ES-I3 (cell line): ENCODE measurements around the gene ASTN1.

Experiments used
- H3K36me3 ChIP-seq: 2 replicates; pipeline ENCODE4 v1.6.1; 2013; ENCODE audit warnings: mild to moderate bottlenecking, low read length, control low read depth, moderate library complexity; ENCODE audit not compliant: insufficient read depth
- H3K4me1 ChIP-seq: 2 replicates; pipeline ENCODE4 v1.6.1; 2013; ENCODE audit warnings: mild to moderate bottlenecking, control low read depth, low read length; ENCODE audit not compliant: insufficient read depth
- H3K9ac ChIP-seq: 2 replicates; pipeline ENCODE4 v1.6.1; 2013; ENCODE audit warnings: low read depth, mild to moderate bottlenecking, low read length, moderate library complexity
- H3K9me3 ChIP-seq: 2 replicates; pipeline ENCODE4 v1.6.1; 2013; ENCODE audit warnings: mild to moderate bottlenecking, low read length, moderate library complexity; ENCODE audit not compliant: control insufficient read depth, insufficient read depth

ASTN1 gene

GRCh38 chr1:177020851-177021589 lies 143.5 kb downstream of the ASTN1 start:
- H3K36me3 ChIP-seq, result no peaks in the 10 kb centered on the region
- H3K9me3 ChIP-seq, result no peaks in the 10 kb centered on the region
- H3K4me1 ChIP-seq, result no peaks in the 10 kb centered on the region
- no peak overlapping the region for H3K9ac ChIP-seq

- no peaks in the 10 kb centered on the region for H3K36me3 ChIP-seq
- H3K4me1 ChIP-seq, result no peaks in the 10 kb centered on the region
- no peak overlapping the region for H3K9ac ChIP-seq
- H3K9me3 ChIP-seq, result no peaks in the 10 kb centered on the region
These were observed 147.1 kb downstream of the ASTN1 start for GRCh38 chr1:177017287-177017852.

GRCh38 chr1:177014325-177014724 lies 150.2 kb downstream of the ASTN1 start:
- Histone ChIP-seq H3K4me1 (no peaks in the 10 kb centered on the region), H3K36me3 (no peaks in the 10 kb centered on the region), H3K9me3 (no peaks in the 10 kb centered on the region), H3K9ac (no peak overlapping the region)

DNA sequence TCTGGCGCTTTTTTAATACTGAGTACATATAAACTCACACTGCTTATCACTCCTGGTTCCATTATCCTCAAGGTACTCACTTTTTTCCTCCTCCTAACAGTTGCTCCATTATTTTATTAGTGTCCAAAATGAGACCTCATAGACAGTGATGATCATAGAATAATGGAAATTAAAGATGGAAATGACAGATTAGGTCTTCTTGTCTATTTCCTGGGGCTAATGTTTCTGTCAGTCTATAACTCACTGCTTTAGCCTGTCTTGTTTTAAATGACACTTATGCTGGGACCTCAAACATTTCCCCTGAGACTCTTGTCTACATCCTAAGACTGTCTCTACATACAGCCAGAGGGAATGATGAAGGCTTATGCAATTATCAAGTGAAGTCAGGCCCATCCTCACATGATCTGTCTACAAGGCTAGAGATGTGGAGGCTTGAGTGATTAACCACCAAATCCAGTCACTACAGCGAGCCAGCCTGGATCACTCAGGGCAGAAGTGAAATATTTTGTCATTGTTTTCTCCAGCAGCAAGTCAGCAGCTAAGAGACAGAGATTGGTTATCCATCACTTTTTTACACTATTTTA lies 152.1 kb downstream of the ASTN1 start:
- H3K4me1 ChIP-seq, result no peaks in the 10 kb centered on the region

GRCh38 chr1:177011508-177011907 lies 153.0 kb downstream of the ASTN1 start:
- H3K9me3 ChIP-seq, result no peaks in the 10 kb centered on the region
- no peak overlapping the region for H3K9ac ChIP-seq
- H3K4me1 ChIP-seq, result no peaks in the 10 kb centered on the region
- H3K36me3 ChIP-seq, result no peaks in the 10 kb centered on the region

More for the DNA sequence above, 152.1 kb downstream of the ASTN1 start:
- Histone ChIP-seq H3K9ac (no peak overlapping the region), H3K36me3 (no peaks in the 10 kb centered on the region), H3K9me3 (no peaks in the 10 kb centered on the region)

- no peaks in the 10 kb centered on the region for H3K4me1 ChIP-seq
- no peak overlapping the region for H3K9ac ChIP-seq
- no peaks in the 10 kb centered on the region for H3K9me3 ChIP-seq
- no peaks in the 10 kb centered on the region for H3K36me3 ChIP-seq
These were observed 154.2 kb downstream of the ASTN1 start for GRCh38 chr1:177010211-177010825.

DNA sequence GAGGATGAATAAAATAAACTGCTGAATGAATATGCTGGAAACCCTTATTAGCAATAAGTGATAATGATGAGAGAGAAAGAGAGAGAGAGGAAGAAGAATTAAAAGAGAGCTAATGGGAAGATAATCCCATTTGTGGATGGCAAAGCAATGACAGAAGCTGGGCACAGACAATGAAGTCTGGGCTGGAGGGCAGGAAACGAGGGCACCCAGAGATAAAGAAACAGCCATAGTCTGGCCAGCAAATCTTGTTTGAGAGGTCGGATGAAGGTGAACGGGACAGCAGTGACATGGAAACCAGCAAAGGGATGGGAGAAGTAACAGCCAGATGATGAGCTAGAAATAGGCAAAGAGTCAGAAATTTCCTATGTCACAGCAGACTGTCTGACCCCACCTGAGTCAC lies 155.9 kb downstream of the ASTN1 start:
- Histone ChIP-seq H3K9me3 (no peaks in the 10 kb centered on the region), H3K9ac (no peak overlapping the region), H3K4me1 (no peaks in the 10 kb centered on the region), H3K36me3 (no peaks in the 10 kb centered on the region)

- H3K4me1 ChIP-seq, result no peaks in the 10 kb centered on the region
These were observed 156.9 kb downstream of the ASTN1 start for GRCh38 chr1:177007437-177008161.

DNA sequence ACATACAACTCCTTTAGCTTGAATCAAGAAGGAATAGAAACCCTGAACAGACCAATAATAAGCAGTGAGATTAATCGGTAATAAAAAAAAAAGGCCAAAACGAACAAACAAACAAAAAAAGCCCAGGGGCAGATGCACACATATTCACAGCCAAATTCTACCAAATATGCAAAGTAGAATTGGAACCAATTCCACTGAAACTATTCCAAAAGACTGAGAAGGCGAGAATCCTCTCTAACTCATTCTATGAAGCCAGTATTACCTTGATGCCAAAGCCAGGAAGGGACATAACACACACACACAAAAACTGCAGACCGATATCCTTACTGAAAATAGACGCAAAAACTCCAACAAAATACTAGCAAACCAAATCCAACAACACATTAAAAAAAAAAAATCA lies 161.6 kb downstream of the ASTN1 start:
- Histone ChIP-seq H3K36me3 (no peaks in the 10 kb centered on the region), H3K9me3 (no peaks in the 10 kb centered on the region), H3K9ac (no peak overlapping the region), H3K4me1 (no peaks in the 10 kb centered on the region)

More at GRCh38 chr1:177007437-177008161, 156.9 kb downstream of the ASTN1 start:
- no peaks in the 10 kb centered on the region for H3K36me3 ChIP-seq
- H3K9ac ChIP-seq, result no peak overlapping the region
- H3K9me3 ChIP-seq, result no peaks in the 10 kb centered on the region

DNA sequence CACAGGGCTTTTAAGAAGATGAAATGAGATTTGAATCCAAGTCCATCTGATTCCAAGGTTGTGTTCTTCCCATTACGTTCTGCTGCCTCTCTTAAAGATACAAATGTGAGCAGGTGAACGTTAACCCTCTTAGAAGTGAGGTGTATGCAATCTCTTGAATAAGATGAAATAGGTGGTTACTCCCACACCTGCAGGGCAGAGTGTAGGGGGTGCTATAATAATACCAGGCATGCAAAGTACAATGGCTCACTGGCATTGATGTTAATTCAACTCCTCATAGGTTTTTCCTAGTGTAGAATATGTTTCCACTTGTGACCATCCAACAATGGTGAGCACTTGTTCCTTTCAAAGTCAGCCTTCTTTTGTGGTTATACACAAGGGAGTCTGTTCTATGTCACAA lies 163.0 kb downstream of the ASTN1 start:
- Histone ChIP-seq H3K4me1 (0 out of 2 replicates have a peak, but pooled peaks cover under 1% of the 10 kb centered on the region), H3K36me3 (no peaks in the 10 kb centered on the region), H3K9ac (no peak overlapping the region), H3K9me3 (no peaks in the 10 kb centered on the region)

DNA sequence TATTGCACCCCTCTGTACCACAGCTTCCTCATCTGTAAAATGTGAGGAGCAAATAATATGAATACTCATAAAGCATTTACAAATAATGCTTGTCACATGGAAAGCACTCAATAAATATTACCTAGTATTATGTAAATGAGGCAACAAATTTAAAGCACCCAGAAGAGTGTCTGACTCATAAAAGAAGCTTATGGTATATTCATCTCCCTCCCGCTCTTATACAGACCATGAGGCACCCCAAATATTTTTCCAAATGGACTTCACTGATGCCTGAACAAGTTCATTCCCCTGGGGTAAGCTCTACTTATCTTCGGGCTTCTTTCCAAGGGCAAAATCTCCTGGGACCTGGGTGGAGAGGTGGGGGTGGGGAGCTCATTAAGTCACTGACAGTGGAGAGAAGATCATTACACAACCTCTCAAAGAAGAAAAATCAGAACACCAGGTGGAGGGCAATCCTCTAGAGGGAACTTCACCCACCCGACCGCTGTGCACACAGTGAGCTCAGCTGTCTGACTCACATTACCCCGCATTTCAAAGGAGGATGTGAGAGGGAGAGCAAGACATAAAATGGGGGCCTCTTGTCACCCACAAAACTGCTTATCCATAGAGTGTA lies 166.2 kb downstream of the ASTN1 start:
- Histone ChIP-seq H3K36me3 (no peaks in the 10 kb centered on the region), H3K9me3 (no peaks in the 10 kb centered on the region), H3K4me1 (0 out of 2 replicates have a peak, but pooled peaks cover 6% of the 10 kb centered on the region), H3K9ac (no peak overlapping the region)

DNA sequence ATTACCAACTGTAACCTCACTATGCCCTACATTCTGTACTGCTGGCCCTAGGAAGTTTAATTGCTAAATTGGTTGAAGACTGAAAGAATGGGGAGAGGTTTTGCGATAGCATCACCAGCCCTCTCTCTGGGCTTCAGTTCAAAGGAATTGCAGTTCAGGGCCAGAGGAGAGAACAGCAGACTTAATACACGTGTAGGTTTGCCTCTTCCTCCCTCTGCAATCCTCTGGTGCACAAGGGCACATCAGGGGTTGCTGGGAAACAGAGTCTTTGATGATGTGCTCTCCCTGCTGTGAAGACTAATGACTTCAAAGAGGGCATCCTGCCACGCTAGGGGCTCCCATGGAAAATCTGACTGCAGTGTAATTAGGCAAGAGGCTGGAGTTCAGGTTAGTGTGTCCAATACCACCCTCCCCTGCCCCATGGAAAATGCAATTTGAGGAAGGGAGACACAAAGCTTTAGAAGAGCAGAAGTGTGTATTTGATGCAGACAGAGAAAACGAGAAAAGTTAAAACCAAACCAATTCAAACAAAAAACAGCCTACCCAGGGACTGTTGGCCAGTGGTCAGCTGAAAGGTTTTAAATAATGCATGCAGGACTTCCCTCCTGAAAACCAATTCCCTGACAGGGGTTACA lies 167.9 kb downstream of the ASTN1 start:
- H3K36me3 ChIP-seq, result no peaks in the 10 kb centered on the region
- H3K9me3 ChIP-seq, result no peaks in the 10 kb centered on the region
- H3K4me1 ChIP-seq, result 0 out of 2 replicates have a peak, but pooled peaks cover 6% of the 10 kb centered on the region

GRCh38 chr1:176994931-176995596 lies 169.4 kb downstream of the ASTN1 start:
- Histone ChIP-seq H3K4me1 (0 out of 2 replicates have a peak, but pooled peaks cover 6% of the 10 kb centered on the region), H3K36me3 (no peaks in the 10 kb centered on the region), H3K9me3 (no peaks in the 10 kb centered on the region), H3K9ac (no peak overlapping the region)

More for the DNA sequence above, 167.9 kb downstream of the ASTN1 start:
- no peak overlapping the region for H3K9ac ChIP-seq
